Lower leg skin (tissue), 3 donors: ENCODE data around the gene MT1E.

Experiments used
- POLR2A ChIP-seq, 2 donors: fragments of 450-650 bp; IDR thresholded peaks; one replicate each; pipeline ENCODE4 v1.6.1; 2016 to 2017; ENCODE audit warnings: antibody characterized with exemption in 2 of 2, mild to moderate bottlenecking in 1 of 2, moderate library complexity in 1 of 2
- TF ChIP-seq, protein P1 (sequence below), 3 donors: fragments of 450-650 bp; IDR thresholded peaks; one replicate each; pipeline ENCODE4 v1.5.1; 2016; ENCODE audit warnings: antibody characterized with exemption in 3 of 3, mild to moderate bottlenecking in 3 of 3, moderate library complexity in 2 of 3

- TF ChIP-seq POLR2A (IDR thresholded peaks at IDR 0.05): no peak
- TF ChIP-seq, protein P1, sequence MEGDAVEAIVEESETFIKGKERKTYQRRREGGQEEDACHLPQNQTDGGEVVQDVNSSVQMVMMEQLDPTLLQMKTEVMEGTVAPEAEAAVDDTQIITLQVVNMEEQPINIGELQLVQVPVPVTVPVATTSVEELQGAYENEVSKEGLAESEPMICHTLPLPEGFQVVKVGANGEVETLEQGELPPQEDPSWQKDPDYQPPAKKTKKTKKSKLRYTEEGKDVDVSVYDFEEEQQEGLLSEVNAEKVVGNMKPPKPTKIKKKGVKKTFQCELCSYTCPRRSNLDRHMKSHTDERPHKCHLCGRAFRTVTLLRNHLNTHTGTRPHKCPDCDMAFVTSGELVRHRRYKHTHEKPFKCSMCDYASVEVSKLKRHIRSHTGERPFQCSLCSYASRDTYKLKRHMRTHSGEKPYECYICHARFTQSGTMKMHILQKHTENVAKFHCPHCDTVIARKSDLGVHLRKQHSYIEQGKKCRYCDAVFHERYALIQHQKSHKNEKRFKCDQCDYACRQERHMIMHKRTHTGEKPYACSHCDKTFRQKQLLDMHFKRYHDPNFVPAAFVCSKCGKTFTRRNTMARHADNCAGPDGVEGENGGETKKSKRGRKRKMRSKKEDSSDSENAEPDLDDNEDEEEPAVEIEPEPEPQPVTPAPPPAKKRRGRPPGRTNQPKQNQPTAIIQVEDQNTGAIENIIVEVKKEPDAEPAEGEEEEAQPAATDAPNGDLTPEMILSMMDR (IDR thresholded peaks at IDR 0.05): no peak
Measured at GRCh38 chr16:56609463-56609921, 16.1 kb upstream of the MT1E start.
